Measurements from ENCODE around the gene LYST.

DNA sequence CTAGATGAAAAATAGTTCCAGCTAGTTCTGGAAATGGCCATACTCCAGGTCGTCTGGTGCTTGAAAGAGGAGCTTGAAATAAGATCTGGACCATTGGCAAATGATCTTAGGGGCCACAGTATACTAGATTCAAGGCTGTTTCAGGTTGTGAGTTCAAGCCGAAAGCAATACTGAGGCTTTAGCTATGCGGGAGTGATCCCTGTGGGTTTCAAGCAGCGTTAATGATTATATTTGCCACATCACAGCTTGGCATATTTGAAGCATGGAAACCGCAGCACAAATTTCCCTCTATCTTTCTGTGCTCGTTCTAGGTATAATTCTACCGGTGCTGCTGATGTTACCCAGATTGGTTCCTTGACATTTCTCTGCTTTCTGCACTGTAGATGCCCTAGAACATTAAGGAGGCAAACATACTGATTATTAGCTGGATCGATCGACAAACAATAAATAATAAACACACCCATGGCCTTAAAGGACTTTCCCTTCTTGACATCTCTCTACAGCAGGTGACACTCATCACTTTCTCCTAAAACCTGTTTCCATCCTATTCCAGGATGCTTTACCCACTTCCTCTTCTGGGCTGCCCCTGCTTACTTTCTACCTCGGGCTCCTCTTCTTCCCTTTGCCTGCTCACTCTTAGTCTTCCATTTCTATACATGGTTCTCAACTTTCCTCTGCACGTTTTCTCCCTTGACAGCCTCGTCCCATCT is 40.6 kb upstream of the LYST start:
- TF ChIP-seq, protein P1, sequence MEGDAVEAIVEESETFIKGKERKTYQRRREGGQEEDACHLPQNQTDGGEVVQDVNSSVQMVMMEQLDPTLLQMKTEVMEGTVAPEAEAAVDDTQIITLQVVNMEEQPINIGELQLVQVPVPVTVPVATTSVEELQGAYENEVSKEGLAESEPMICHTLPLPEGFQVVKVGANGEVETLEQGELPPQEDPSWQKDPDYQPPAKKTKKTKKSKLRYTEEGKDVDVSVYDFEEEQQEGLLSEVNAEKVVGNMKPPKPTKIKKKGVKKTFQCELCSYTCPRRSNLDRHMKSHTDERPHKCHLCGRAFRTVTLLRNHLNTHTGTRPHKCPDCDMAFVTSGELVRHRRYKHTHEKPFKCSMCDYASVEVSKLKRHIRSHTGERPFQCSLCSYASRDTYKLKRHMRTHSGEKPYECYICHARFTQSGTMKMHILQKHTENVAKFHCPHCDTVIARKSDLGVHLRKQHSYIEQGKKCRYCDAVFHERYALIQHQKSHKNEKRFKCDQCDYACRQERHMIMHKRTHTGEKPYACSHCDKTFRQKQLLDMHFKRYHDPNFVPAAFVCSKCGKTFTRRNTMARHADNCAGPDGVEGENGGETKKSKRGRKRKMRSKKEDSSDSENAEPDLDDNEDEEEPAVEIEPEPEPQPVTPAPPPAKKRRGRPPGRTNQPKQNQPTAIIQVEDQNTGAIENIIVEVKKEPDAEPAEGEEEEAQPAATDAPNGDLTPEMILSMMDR (IDR thresholded peaks at IDR 0.05): no peak
- no peak for TF ChIP-seq POLR2A (IDR thresholded peaks at IDR 0.05)
